ENCODE measurements around the gene TK1. TPM values are rescaled to one million over a fixed set of nuclear protein-coding genes. Genes with fewer than 3 reads are reported as not detected.
A peak's percentile ranks its signal among the peaks of the same experiment; 100 is the strongest.

Gene TK1
- total RNA-seq, 1 experiment from 2014 or later = 72.5 TPM

GRCh38 chr17:78138204-78139060, 48.4 kb downstream of the TK1 start:
- no peaks in the 10 kb centered on the region for H3K9me3 Mint-ChIP-seq
- CTCF ChIA-PET = interaction anchor here (0.6 to 10.2 kb wide), 13 partner anchors 10 to 112 kb away, joined by 3 to 82 read pairs (median 9); partner anchors contain the start of genes AFMID, TK1, TMC6 and TMC8
- DNase-seq (ENCODE audit: low spot score) (no peak), ATAC-seq (no peak)
- H3K27me3 Mint-ChIP-seq (ENCODE audit: low read depth) = peaks cover 9% of the 10 kb centered on the region
- no peaks in the 10 kb centered on the region for H3K36me3 Mint-ChIP-seq
- H3K4me3 Mint-ChIP-seq = no peak overlapping the region
- no peak for TF ChIP-seq ESRRA (CRISPR knock-in tag; IDR thresholded peaks at IDR 0.05; ENCODE audit: borderline replicate concordance)
- TF ChIP-seq ZNF396 (CRISPR knock-in tag; IDR thresholded peaks at IDR 0.05; ENCODE audit: borderline replicate concordance) = no peak
- TF ChIP-seq, protein P1, sequence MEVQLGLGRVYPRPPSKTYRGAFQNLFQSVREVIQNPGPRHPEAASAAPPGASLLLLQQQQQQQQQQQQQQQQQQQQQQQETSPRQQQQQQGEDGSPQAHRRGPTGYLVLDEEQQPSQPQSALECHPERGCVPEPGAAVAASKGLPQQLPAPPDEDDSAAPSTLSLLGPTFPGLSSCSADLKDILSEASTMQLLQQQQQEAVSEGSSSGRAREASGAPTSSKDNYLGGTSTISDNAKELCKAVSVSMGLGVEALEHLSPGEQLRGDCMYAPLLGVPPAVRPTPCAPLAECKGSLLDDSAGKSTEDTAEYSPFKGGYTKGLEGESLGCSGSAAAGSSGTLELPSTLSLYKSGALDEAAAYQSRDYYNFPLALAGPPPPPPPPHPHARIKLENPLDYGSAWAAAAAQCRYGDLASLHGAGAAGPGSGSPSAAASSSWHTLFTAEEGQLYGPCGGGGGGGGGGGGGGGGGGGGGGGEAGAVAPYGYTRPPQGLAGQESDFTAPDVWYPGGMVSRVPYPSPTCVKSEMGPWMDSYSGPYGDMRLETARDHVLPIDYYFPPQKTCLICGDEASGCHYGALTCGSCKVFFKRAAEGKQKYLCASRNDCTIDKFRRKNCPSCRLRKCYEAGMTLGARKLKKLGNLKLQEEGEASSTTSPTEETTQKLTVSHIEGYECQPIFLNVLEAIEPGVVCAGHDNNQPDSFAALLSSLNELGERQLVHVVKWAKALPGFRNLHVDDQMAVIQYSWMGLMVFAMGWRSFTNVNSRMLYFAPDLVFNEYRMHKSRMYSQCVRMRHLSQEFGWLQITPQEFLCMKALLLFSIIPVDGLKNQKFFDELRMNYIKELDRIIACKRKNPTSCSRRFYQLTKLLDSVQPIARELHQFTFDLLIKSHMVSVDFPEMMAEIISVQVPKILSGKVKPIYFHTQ (CRISPR knock-in tag; IDR thresholded peaks at IDR 0.05) = no peak
- TF ChIP-seq ZNF317 (CRISPR knock-in tag; IDR thresholded peaks at IDR 0.05; ENCODE audit: borderline replicate concordance, low read depth) = no peak
- peaks cover 24% of the 10 kb centered on the region for H3K4me1 Mint-ChIP-seq
- no peak overlapping the region for H3K27ac Mint-ChIP-seq
- POLR2A ChIA-PET = no interaction called here

DNA sequence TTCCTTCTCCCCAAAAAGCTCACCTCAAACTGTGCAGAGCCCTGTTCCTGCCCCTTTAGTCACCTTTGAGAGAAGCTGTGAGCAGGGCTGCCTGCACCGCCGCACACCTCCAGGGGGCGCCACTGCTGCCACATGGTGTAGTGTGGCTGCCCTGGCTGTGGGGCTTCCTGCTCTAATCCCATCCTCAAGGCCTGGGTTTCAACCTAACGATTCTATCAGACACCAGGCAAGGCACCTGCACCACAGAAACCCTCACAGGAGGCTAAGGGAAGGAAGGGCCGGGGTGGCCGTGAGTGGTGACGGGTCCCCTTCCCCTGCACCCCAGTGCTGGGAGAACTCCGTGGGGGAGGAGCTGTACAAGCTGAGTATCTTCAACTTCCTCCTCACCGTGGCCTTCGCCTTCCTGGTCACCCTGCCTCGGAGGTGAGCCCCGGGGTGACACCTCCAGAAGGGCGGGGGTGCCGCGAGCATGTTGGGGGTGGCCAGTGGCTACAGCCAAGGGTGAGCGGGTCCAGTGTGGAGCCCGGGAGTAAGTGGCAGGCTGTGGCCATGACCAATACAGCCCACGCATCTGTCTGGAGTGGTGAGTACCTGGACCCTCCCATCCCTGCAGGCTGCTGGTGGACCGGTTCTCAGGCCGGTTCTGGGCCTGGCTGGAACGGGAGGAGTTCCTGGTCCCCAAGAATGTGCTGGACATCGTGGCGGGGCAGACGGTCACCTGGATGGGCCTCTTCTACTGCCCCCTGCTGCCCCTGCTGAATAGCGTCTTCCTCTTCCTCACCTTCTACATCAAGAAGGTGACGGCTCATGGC, 49.3 kb downstream of the TK1 start:
- H3K27me3 Mint-ChIP-seq (ENCODE audit: low read depth) = peaks cover 15% of the 10 kb centered on the region
- CTCF ChIA-PET = interaction anchor here (0.6 to 10.2 kb wide), 16 partner anchors 9 to 113 kb away, joined by 3 to 82 read pairs (median 4); partner anchors contain the start of genes AFMID, TK1, TMC6 and TMC8
- no peak overlapping the region for H3K4me3 Mint-ChIP-seq
- ATAC-seq (no peak), DNase-seq (ENCODE audit: low spot score) (peak; percentile 59)
- H3K9me3 Mint-ChIP-seq = no peaks in the 10 kb centered on the region
- TF ChIP-seq MLX (CRISPR knock-in tag; IDR thresholded peaks at IDR 0.05) (no peak), NFYB (CRISPR knock-in tag; conservative IDR thresholded peaks at IDR 0.05; ENCODE audit: low read depth) (no peak), ZNF423 (CRISPR knock-in tag; IDR thresholded peaks at IDR 0.05) (no peak), GRHL2 (CRISPR knock-in tag; IDR thresholded peaks at IDR 0.05; ENCODE audit: insufficient replicate concordance, severe bottlenecking) (no peak), MYBL2 (CRISPR knock-in tag; IDR thresholded peaks at IDR 0.05) (no peak)
- TF ChIP-seq, protein P2, sequence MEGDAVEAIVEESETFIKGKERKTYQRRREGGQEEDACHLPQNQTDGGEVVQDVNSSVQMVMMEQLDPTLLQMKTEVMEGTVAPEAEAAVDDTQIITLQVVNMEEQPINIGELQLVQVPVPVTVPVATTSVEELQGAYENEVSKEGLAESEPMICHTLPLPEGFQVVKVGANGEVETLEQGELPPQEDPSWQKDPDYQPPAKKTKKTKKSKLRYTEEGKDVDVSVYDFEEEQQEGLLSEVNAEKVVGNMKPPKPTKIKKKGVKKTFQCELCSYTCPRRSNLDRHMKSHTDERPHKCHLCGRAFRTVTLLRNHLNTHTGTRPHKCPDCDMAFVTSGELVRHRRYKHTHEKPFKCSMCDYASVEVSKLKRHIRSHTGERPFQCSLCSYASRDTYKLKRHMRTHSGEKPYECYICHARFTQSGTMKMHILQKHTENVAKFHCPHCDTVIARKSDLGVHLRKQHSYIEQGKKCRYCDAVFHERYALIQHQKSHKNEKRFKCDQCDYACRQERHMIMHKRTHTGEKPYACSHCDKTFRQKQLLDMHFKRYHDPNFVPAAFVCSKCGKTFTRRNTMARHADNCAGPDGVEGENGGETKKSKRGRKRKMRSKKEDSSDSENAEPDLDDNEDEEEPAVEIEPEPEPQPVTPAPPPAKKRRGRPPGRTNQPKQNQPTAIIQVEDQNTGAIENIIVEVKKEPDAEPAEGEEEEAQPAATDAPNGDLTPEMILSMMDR (IDR thresholded peaks at IDR 0.05) = peak; percentile 70; the same call in 1 of the 2 replicates
- H3K36me3 Mint-ChIP-seq = no peaks in the 10 kb centered on the region
- peaks cover 26% of the 10 kb centered on the region for H3K4me1 Mint-ChIP-seq
- no peak overlapping the region for H3K27ac Mint-ChIP-seq
- POLR2A ChIA-PET = interaction anchor here (0.5 kb wide), 2 partner anchors 29 to 30 kb away, joined by 3 to 4 read pairs; no protein-coding TSS in a partner anchor

GRCh38 chr17:78135858-78136500, 50.9 kb downstream of the TK1 start:
- Mint-ChIP-seq H3K9me3 (no peaks in the 10 kb centered on the region), H3K27ac (peak overlapping the region; percentile 41; the same call in 1 of the 2 replicates), H3K4me1 (peaks cover 30% of the 10 kb centered on the region), H3K4me3 (no peak overlapping the region), H3K36me3 (no peaks in the 10 kb centered on the region), H3K27me3 (ENCODE audit: low read depth) (peaks cover 15% of the 10 kb centered on the region)
- CTCF ChIA-PET = interaction anchor here (0.6 to 10.2 kb wide), 7 partner anchors 18 to 476 kb away, joined by 3 to 82 read pairs (median 3); no protein-coding TSS in a partner anchor
- ATAC-seq = no peak
- TF ChIP-seq ZMAT4 (CRISPR knock-in tag; IDR thresholded peaks at IDR 0.05) (no peak), ZNF121 (CRISPR knock-in tag; IDR thresholded peaks at IDR 0.05) (no peak), MLX (CRISPR knock-in tag; IDR thresholded peaks at IDR 0.05) (no peak), ZNF219 (CRISPR knock-in tag; IDR thresholded peaks at IDR 0.05; ENCODE audit: borderline replicate concordance) (no peak), SMAD3 (CRISPR knock-in tag; IDR thresholded peaks at IDR 0.05; ENCODE audit: borderline replicate concordance) (no peak), ATF1 (CRISPR knock-in tag; IDR thresholded peaks at IDR 0.05) (no peak)
- DNase-seq (ENCODE audit: low spot score) = no peak
- POLR2A ChIA-PET = no interaction called here

Data from WTC11 (cell line).